NCI-H2196 treated with DMSO at 0.1 percent for 48 hours (cell line): Measurements from ENCODE around the gene ANAPC15.

ENCODE experiments used
- DNase-seq: peaks from one replicate; lab custom pipeline; 2025; ENCODE audit not compliant: unreplicated experiment; lab: John Stamatoyannopoulos, UW

Gene ANAPC15

GRCh38 chr11:72088076-72088808 lies 24.3 kb downstream of the ANAPC15 start:
- no peak for DNase-seq

GRCh38 chr11:72085621-72086351 lies 26.7 kb downstream of the ANAPC15 start:
- peak; percentile 71 for DNase-seq

DNA sequence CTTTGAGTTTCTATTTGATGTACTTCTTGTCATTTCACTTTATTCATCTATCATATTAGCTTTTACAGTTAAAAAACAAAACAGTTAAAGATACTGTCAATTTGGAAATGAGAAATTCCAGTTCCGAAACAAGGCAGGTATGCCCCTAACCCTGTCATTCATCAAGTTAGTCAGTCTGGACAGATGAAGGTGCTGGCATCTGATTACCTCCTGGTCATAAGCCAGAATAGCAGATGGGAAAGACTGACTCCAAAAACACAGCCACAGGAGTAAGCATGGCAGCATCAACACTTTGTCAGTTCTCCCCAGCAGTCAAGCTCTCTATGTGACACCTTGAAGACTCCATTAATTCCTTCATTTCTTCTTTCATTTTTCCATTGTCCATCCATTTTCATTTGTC lies 27.5 kb downstream of the ANAPC15 start:
- DNase-seq: no peak

DNA sequence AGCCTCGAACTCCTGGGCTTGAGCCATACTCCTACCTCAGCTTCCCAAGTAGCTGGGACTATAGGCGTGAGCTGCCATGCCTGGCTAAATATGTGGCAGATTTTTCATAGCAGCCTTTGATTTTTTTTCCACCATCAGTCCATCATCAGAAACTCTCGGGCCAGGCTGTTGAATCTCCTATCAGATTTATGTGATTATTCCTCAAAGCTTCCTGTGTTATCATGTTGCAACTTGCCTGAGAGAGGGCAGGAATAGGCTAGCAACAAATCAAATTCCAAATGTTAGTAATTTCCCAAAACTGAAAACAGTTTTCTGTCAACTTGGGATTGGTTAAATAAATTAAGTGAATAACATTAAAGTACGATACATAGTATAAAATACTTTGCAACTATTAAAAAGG lies 28.4 kb downstream of the ANAPC15 start:
- no peak for DNase-seq

DNA sequence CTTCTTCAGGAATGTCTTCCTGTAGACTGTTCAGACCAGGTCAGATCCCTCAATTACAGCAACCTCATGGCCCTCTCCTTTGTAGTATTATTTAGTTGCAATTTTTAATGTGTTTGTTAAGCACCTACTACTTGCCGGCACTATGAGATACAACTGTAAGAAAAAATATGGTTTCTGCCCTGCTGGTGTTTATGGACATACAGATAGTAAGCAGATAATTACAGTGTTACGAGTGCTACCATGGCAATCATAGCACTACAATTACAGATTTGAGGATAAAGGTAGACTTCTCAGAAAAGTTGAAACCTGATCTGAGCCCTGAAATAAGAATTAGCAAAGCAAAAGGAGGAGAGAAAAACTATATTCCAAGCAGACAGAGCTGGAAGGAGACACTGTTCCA lies 29.1 kb downstream of the ANAPC15 start:
- DNase-seq: peak; percentile 23

GRCh38 chr11:72081821-72082453 lies 30.6 kb downstream of the ANAPC15 start:
- DNase-seq: no peak

GRCh38 chr11:72081184-72081644 lies 31.3 kb downstream of the ANAPC15 start:
- no peak for DNase-seq

- DNase-seq: peak; percentile 100
Measured at GRCh38 chr11:72080326-72081183, 31.9 kb downstream of the ANAPC15 start, which contains the start of the genes LRRC51 and NUMA1. LRRC51 (plus strand) TSS chr11:72080850; CDS start chr11:72089084, 8,234 bp downstream. NUMA1 (minus strand) TSS chr11:72080542; CDS start chr11:72035943, 44,599 bp downstream.

DNA sequence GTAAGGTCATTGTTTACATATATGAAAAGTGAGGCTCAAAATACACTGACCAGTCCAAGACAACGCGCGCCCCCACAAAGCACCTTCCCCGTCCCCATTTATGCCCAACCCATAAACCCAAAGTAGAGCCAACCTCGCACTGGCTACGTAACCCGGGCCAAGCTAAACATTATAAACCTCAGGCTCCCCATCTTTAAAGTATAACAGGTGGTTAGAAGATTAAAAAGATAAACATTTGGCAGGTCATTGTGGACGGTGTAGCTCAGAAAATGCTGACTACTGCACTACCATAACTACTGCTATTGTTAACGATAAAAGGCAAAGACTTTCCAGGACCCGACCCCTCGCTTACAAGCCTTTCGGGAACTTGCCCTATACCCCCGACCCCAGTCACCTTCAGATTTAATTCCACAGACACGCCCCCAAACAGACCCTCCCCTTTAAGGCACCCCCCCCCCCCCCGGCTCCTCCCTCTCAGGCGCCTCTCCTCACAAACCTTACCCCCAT lies 32.6 kb downstream of the ANAPC15 start:
- DNase-seq: no peak

- DNase-seq: no peak
Measured at GRCh38 chr11:72078477-72078876, 34.0 kb downstream of the ANAPC15 start.

DNA sequence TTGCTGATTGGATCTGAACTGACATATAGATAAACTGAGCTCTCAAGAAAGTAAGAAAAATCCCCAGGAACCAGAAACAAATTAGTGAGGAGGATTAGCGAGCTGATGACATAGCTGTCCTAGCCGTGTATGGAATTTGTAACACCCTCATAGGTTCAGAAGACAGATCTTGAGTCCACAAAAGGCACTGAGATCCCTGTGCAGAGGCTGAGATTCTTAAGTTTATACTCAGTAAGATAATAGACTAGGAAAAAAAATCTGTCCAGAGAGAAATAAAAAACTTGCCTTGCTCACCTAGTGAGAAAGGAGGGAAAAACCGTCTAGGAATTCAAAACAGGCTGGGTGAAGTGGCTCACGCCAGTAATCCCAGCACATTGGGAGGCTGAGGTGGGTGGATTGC lies 36.7 kb downstream of the ANAPC15 start:
- DNase-seq: no peak

GRCh38 chr11:72075109-72075508 lies 37.4 kb downstream of the ANAPC15 start:
- no peak for DNase-seq

- no peak for DNase-seq
Measured at GRCh38 chr11:72072348-72072747, 40.1 kb downstream of the ANAPC15 start.

DNA sequence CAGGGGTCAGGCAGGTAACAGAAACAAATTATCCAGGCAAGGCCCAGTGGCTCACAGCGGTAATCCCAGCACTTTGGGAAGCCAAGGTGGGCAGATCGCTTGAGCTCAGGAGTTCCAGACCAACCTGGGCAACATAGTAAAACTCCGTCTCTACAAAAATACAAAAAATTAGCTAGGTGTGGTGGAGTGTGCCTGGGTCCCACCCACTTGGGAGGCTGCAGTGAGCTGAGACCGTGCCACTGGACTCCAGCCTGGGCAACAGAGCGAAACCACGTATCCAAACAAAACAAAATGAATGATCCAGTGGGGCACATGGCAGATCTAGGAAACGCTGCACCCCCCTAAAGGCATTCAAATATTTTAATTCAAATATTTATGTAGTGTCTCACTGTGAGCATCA lies 42.0 kb downstream of the ANAPC15 start:
- DNase-seq: no peak

- peak; percentile 55 for DNase-seq
Measured at GRCh38 chr11:72069787-72070251, 42.7 kb downstream of the ANAPC15 start.

DNA sequence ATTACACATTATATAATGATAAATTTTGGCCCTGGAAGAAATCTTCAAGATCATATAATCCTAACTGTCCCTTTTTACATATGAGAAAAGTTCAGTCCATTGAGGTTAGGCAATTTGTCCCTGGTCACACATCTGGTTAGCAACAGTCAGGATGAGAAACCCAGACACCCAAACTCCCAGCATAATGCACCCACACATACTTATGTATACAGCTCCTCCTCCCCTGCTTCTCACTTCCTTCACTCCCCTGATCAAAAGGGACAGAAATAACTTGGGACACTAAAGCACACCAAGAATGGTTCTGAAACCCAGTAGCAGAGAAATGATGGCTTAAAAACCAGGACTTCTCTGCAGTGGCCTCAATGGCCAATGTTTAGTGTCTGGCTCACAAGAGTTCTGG lies 43.3 kb downstream of the ANAPC15 start:
- no peak for DNase-seq

DNA sequence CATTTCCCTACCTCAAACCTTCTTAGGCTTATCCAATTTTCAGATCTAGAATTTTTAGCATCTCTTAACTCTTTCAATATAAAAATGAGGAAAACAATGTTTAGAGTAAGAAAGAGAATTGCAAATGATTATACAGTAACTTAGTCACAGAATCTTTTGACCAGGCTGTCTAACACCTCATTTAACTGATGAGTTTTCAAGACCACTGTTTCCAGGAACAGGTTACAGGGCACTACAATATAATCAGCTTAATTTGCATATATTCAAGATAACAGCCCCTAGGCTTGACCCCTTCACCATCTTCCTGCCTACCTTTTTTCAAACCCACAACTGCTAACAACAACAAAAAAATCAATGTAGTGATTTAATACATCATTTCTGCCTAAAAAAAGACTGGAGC lies 44.8 kb downstream of the ANAPC15 start:
- no peak for DNase-seq

- DNase-seq: no peak
Measured at GRCh38 chr11:72067266-72067665, 45.2 kb downstream of the ANAPC15 start.

- no peak for DNase-seq
Measured at GRCh38 chr11:72066855-72067254, 45.6 kb downstream of the ANAPC15 start.

DNA sequence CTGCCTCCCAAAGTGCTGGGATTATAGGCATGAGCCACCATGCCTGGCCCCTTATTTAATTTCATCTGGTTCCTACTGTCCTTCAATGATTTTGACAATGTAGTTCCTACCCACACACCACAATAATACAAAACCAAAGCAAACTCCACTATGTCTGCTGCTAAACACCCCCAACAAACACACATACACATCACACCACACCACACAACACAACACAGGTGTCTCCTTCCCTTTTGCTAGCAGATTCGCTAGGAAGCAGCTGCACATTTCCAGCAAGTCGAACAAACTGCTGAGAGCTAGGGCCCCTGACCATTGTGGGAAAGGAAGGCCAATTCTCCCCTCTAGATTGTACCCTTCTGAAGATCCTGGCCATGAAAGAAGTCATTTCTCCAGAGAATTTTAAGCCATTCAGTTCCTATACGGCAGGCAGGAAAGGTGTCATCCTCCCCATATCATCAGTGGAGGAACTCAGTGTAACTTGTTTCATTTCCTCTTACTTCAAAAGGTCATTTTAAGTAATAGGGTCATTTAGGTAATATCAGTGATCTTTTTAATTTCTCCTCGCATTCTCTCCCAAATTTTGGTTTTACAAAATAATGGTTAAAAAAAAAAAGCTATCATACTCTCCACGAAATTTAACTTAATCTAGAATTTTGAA lies 50.6 kb downstream of the ANAPC15 start:
- no peak for DNase-seq
